AG09319 (cell line): Measurements from ENCODE around the gene KLHDC3.

Experiments
- DNase-seq: peaks from one replicate; pipeline ENCODE4 v3.0.0-alpha.2; 2010; ENCODE audit warnings: low read depth; ENCODE audit errors: extremely low read depth
- TF ChIP-seq, protein P1 (sequence below): IDR thresholded peaks from 2 replicates; pipeline ENCODE4 v1.5.1; 2011; ENCODE audit warnings: low read depth, mild to moderate bottlenecking, inconsistent platforms, low read length, moderate library complexity

Gene KLHDC3

DNA sequence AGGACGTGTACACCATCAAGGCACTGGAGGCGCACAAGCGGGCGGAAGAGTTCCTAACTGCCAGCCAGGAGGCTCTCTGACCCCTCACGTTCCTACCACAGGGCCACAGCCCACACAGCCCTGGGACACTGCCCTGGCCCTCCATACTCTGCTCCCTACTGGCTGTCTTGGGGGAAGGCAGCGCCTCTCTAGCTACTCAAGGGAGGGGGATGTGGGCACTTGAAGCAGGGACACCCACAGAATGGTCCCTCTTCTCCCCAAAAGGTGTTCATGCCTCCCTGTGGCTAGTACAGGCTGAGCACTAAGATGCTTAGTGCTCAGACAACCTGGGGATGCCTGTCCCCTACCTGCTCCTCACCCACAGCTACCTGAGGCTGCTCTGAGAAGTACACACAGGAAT lies 2.8 kb upstream of the KLHDC3 start:
- no peak for DNase-seq
- TF ChIP-seq, protein P1, sequence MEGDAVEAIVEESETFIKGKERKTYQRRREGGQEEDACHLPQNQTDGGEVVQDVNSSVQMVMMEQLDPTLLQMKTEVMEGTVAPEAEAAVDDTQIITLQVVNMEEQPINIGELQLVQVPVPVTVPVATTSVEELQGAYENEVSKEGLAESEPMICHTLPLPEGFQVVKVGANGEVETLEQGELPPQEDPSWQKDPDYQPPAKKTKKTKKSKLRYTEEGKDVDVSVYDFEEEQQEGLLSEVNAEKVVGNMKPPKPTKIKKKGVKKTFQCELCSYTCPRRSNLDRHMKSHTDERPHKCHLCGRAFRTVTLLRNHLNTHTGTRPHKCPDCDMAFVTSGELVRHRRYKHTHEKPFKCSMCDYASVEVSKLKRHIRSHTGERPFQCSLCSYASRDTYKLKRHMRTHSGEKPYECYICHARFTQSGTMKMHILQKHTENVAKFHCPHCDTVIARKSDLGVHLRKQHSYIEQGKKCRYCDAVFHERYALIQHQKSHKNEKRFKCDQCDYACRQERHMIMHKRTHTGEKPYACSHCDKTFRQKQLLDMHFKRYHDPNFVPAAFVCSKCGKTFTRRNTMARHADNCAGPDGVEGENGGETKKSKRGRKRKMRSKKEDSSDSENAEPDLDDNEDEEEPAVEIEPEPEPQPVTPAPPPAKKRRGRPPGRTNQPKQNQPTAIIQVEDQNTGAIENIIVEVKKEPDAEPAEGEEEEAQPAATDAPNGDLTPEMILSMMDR, result no peak

DNA sequence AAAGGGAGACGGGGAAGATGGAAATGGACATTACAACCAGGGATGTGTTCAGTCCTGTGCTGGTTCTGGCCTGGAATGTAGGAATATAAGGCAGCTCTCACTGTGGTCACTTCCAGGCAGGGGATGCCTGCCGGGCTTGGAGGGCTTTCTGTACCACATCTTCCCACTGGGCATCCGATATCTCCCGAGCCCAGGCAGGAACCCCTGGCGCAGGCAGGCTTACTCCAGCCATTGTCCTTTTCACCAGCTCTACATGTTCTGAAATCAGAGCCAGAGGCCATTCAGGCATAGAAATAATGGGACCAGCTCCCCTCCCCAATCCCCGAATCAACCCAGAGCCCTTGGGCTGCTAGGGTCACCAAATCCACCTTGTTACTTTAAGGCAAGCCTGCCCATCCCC lies 1.7 kb upstream of the KLHDC3 start:
- TF ChIP-seq, protein P1, result no peak
- DNase-seq, result no peak

DNA sequence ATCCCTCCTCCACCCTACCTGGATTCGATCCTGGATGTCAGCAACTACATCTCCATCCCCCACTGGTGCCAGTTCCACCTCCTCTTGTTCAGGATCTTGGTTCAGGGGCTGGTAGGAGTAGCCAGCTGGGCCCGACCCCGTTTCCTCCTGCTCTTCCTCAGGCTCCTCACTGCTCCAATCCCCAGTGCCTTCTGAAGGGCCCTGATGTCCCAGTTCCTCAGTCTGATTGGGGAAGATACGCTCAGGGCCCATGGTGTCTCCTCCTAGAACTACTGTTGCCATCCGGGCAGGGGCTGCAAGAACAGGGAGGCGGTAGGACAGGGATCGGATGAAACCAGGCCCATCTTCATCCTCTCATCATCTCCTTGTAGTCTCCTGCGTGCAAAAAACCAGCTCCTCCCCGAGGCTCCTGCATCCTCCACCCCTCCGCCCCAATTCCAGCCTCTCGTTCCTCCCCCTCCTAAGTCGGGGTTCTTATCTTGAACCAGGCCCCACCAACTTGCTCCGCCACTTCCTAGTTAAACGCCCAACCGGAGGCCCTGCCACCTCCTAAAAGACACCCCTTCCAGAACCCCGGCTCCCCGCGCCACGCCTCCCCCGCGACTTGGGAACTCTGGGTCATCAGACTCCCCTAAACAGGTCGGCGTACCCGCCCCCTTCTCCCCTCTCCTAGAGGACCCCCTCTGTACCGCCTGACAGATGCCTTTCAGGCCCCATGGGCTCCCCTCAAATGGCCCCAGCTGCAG lies 779 bp upstream of the KLHDC3 start:
- DNase-seq, result no peak
- TF ChIP-seq, protein P1, result no peak

DNA sequence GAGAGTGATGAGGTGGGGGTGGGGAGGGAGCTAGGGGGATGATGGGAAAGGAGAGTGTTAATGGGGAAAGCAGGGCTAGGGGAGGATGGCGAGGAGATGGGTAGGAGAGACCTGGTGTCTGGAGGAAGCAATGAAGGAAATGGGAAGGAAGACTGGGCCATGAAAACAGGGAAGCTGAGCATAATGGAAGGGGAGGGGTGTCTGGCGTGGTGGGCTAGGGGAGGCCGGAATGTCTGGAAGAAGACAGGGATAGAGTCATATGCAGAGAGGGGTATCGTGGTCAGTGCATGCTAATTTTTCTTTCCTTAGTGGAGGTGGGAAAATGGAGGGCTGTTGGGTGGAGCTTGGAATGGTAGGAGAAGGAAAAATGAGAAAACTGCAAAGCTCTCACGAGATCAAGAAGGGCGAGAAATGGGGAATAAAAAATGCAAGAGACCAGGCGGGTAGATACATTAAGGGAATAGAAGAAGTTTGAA lies 423 bp downstream of the KLHDC3 start:
- TF ChIP-seq, protein P1, result no peak
- DNase-seq, result no peak

DNA sequence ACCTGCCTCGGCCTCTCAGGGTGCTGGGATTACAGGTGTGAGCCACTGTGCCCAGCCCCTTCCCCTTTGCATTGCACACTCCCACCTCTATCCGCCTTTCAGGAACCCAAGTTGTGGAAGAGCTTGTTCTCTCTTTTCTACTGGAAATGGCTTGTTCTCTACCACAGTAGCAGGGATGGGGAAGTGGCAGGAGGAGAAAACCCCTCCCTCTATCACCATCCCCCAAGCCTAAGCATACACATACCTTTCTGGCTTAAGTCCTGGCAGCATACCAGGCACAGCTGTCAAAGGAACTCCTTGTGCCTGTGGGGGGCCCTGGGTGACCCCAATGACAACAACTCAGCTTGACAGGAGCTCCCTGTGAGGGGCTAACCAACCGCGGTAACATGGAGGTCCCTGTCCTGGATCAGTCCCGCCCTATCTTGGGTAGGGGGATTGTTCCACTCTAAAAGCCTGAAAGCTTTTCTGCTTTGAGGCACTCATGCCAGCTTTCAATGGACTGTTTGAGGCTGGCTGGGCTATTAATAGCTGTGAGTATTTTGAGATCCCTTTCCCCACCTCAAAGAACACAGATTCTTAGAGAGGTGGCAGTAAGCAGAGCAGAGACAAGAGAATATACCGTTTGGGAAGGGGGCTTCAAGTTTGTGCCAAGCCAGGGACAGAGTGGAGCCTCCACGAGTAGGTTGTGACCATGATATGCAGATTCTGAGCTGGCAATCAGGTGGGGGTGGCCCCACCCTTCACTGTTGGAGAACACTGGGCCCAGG lies 2.3 kb downstream of the KLHDC3 start:
- TF ChIP-seq, protein P1, result no peak
- no peak for DNase-seq

DNA sequence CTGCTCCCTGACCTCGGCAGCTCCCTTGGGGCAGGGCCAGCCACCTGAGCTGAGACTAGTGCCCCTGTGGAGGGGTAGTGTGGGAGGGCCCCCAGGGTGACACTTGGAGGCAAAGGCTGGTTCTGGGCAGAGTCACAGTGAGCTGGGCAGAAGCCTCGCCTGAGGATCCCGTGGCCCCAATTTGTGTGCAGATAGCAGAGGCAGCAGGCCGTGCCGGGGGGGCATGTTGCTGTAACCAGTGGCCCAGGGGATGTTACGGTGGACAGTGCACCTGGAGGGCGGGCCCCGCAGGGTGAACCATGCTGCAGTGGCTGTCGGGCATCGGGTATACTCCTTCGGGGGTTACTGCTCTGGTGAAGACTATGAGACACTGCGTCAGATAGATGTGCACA lies 2.9 kb downstream of the KLHDC3 start:
- no peak for DNase-seq
- TF ChIP-seq, protein P1, result no peak

DNA sequence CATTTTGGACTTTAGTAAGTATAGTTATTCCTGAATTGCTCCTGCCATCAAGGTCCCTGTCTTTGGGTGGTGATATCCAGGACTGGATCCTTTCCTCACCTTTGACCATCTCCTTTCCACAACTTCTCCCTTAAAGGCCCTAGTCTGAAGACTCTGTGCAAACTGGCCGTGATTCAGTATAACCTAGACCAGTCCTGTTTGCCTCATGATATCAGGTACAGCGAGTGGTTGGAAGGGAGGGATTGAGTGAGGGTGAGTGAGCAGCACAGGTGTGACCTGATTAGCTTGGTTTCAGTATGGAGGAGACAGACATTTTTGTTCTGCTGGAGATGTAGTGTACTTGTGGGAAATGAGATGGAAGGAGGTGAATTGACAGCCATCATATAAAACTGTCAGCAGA lies 5.1 kb downstream of the KLHDC3 start:
- no peak for DNase-seq
- TF ChIP-seq, protein P1, result no peak
